Stimulated activated naive CD4-positive, alpha-beta T cell treated with Interleukin-2 at 50 U/mL for 16 hours (primary cell): ENCODE measurements around the gene ING3.
A peak's percentile ranks its signal among the peaks of the same experiment; 100 is the strongest.
"Not testable (repeated sequence)": the region's sequence is repeated elsewhere in the genome, so short reads cannot be mapped to it uniquely, and the experiment has no call there.

Source experiments
- DNase-seq: peaks from one replicate; lab custom pipeline; 2025; lab: John Stamatoyannopoulos, UW

The ING3 gene

GRCh38 chr7:120949998-120950538, 509 bp upstream of the ING3 start:
- no peak for DNase-seq

DNA sequence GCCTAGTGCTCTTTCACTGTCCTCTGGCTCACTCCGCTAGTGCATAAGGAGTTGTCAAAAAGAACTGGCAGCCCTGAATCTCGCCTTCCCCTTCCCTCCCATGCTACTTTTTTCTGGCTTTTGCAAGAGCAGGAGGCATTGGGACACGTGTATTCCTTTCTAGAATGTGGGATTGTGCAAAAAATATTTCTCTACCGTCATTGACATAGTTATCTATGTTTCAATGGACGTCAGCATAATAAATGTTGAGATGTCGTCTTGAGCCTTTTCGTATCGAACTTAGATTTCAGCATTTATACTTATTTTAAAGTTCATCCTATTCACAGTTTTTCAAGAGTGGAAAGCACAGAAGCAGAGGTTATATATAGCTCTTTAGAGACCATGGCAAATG, 727 bp downstream of the ING3 start:
- DNase-seq: no peak

GRCh38 chr7:120951826-120952225, 1.2 kb downstream of the ING3 start:
- no peak for DNase-seq

- DNase-seq: no peak
Measured at GRCh38 chr7:120955577-120956149, 5.1 kb downstream of the ING3 start.

- DNase-seq: no peak
Measured at GRCh38 chr7:120959929-120960484, 9.4 kb downstream of the ING3 start.

DNA sequence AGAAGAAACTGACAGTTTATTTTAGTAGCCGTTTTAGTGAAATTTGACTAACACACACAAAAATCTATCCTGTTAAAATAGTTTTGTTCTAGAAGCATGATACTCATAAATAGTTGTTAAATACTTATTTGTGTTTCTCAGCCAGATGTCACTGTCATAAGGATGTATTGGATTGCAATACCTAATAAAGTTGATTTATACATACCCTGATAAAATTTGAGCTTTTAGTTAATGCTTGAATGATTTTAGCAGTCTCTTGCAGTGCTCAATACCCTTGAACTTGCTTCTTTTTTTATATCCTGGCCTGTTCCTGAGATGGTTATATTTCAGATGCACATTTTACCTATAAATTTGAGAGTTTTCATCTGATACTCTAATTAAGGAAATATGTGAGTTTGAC, 10.1 kb downstream of the ING3 start:
- DNase-seq: no peak

DNA sequence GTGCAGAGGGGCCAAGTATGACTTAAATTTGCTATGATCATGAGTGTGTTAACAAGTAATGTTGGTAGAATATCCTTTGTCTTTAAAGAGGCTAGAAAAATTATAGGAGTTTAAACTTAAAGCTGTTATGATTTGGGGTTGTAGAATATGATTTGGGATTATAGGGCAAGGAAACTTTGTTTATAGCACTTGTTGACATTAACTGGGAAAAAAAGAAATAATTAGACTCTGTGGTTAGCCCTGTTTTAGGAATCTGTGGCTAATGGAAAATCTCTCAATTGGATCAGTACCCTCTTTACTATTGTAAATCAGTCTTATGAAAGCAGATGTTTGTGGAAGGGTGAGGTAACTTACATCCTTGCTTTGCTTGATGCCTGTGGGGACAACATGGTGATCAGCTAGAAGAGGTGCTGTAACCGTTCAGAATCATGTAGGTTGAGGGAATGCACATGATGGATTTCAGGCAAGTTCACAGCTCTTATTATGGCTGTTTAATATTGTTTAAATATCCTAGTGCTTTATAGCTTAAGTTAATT, 11.1 kb downstream of the ING3 start:
- no peak for DNase-seq

DNA sequence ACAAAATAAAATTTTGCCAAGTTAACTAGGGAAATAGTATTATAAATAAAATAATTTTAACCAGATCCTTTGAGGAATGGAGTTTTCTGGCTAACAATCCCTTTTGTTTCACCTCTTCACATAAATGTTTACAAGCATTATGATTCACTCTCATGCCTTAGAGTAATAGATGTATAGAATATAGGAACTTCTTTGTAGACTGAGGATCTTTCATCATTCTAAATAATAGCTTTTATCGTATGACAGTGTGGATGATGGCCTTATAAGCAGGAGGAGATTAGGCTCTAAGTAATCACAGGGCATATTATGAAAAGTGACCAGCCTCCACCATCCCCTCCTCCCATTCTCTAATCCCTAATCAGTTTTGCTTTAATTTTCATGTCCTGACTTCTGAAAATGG, 13.5 kb downstream of the ING3 start:
- no peak for DNase-seq

DNA sequence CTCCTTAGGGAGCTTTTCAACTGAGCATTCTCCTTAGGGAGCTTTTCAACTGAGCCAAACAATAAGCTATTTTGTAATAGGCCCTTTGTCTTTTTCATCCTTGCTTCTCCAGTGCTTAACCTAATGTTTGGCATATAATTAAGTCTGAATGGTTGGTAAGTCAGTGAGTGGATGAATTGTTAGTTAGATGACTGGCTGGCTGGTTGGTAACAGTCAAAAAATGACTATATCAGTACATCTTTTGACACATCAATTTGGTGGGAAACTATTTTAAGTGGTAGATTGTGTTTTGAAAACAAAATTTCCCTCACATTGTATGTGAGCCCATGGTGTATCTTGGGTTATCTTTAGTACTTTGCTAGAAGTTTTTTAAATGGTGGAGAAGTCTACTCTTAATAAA, 16.4 kb downstream of the ING3 start:
- no peak for DNase-seq

GRCh38 chr7:120973849-120974248, 23.3 kb downstream of the ING3 start:
- DNase-seq: no peak

DNA sequence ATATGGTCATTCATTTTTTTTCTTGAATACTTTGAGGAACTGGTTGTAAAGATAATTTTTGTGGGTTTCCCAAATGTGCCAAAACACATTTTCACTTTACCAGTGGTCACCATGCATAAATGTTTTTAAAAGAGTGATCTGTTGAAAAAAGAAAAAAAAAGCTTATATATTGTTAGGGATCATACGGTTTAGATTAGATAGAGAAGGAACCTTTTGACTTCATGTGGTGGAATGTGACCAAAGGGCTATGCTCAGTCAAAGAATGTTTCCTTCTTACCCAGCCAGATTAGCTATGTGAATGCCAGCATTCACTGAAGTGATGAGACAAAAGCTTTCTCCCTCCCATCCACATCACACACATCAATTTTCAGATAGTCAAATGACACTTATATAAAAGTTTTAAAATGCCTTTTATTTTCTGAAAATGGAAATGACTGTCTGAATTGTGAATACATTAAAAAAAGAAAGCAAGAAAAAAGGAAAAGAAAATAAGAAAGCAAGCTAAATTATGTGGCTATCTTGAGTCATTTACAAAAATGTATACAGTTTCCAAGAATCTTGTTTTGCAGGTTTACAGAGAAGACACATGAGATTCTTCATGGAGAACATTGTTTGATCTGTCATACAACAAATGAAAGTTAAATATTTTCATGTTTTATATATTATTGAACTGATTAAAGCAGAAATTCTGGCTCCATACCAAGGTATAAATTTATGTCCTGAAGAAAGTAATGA, 29.4 kb downstream of the ING3 start:
- no peak for DNase-seq

GRCh38 chr7:120981117-120981516, 30.5 kb downstream of the ING3 start:
- DNase-seq: no peak

DNA sequence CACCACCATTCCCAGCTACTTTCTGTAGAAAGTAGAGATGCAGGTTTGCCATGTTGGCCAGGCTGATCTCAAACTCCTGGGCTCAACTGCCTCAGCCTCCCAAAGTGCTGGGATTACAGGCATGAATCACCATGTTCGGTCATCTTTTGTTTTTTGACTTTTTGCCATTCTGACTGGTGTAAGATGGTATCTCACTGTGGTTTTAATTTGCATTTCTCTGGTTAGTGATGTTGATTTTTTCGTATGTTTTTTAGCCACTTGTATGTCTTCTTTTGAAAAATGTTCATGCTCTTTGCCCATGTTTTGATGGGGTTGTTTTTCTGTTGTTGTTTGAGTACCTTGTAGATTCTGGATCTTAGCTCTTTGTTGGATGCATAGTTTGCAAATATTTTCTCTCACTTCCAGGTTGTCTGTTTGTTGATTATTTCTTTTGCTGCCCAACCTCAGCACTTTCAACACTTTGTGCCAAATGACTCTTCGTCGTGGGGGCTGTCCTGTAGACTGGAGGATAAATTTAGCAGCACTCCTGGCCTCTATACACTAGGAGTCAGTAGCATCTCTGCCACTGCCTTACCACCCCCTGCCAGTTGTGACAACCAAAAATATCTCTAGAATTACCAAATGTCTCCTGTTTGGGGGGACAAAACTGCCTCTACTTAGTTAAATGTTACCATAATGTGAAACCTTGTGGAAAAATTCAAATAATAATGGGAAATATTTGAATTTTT, 31.5 kb downstream of the ING3 start:
- no peak for DNase-seq

GRCh38 chr7:120983592-120983991, 33.0 kb downstream of the ING3 start:
- not testable (repeated sequence) for DNase-seq

DNA sequence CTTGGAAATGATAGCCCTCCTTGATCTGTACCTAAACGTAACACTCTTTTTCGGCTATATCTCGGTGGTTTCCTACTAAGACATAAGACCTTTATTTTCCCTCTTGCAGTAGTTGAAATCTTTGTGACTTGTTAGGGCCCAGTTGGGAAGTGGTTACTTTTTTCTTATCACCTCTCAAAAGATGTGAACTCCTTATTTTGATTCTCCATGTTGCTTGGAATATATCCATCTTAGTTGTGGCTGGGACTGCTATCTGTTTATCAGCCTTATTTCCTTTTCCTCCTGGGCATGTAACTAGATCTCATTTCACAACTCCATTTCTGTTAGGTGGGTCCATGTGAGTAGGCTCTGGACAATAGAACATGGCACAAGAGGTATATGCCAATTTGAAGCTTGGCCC, 33.8 kb downstream of the ING3 start:
- DNase-seq: no peak

- DNase-seq: no peak
Measured at GRCh38 chr7:120985130-120985758, 34.7 kb downstream of the ING3 start.

- DNase-seq: no peak
Measured at GRCh38 chr7:120985839-120986238, 35.3 kb downstream of the ING3 start.

GRCh38 chr7:120986650-120987049, 36.1 kb downstream of the ING3 start:
- no peak for DNase-seq

DNA sequence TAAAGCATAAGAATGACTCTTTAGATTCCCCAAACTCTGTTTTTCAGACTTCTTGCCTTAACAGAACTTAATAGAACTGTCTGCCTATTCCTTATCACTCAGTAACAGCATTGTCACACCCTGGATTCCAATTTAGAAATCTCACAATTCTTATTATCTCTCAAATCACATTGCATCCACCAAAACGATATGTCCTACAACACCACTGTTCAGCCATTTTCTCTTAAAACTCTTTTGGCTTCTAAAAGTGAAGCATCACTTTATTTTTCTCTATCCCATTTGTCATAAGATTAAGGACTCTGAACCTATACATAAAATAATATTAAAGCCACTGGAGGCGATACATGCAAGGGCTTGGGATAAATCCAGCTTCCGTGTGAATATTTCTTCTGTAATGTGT, 36.7 kb downstream of the ING3 start:
- no peak for DNase-seq

DNA sequence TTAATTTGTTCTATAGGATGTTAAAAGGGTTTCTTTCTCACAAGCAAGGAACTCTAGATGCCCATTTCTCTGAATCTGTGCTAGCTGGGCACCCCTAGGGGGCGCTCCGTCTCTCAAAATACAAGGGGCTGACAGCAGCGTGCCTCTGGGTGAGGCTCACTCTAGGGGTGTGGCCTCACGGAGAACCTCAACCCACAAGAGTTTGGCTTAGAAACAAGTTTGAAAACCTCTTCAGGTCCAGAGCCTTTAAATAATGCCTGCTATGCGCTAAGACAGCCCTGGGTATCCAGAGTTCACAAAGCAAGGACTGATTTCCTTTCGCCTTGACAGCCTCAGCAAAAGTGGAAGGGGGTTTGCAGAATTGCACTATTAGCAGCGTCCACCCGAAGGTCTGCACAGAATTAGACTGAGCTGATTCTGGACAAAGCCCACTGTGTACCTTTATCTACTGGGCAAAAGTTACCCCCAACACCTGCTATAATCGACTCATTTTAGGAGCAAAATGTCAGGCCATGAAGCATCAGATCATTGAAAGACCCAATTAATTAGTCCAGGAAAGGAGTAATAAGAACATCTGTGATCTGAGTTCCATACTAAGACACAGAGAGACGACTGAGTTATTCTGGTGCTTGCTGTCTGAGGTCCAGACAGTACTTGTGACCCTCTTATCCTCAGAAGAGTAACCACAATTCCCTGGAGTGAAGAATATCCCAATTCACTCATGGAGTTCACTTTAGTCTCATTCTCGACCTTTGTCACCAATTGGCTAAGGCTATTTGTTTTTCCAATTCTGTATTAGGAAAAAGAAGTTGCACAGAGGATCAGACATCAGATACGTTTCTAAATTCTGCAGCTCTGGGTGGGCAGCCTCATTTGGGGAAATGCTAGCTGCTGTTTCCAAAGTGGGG, 37.4 kb downstream of the ING3 start:
- DNase-seq: peak; percentile 80
